RPMI8226 (cell line): ENCODE measurements around the gene GARNL3.

Experiments
- DNase-seq: peaks from one replicate; pipeline ENCODE4 v3.0.0-alpha.2; 2015

The GARNL3 gene

GRCh38 chr9:127411122-127411521 is 146.5 kb downstream of the GARNL3 start:
- no peak for DNase-seq

GRCh38 chr9:127415141-127415540 is 150.6 kb downstream of the GARNL3 start:
- DNase-seq, result no peak

GRCh38 chr9:127415657-127416056 is 151.1 kb downstream of the GARNL3 start:
- no peak for DNase-seq

- DNase-seq, result no peak
Measured at GRCh38 chr9:127417131-127418036, 152.8 kb downstream of the GARNL3 start.

- peak; percentile 44 for DNase-seq
Measured at GRCh38 chr9:127418037-127418471, 153.5 kb downstream of the GARNL3 start.

- DNase-seq, result no peak
Measured at GRCh38 chr9:127419348-127419747, 154.8 kb downstream of the GARNL3 start.

GRCh38 chr9:127421057-127421456 is 156.5 kb downstream of the GARNL3 start:
- no peak for DNase-seq

- DNase-seq, result no peak
Measured at GRCh38 chr9:127422133-127422782, 157.7 kb downstream of the GARNL3 start.

GRCh38 chr9:127422787-127423186 is 158.2 kb downstream of the GARNL3 start:
- no peak for DNase-seq

GRCh38 chr9:127423476-127423933 is 158.9 kb downstream of the GARNL3 start:
- no peak for DNase-seq

- peak; percentile 95 for DNase-seq
Measured at GRCh38 chr9:127423934-127424675, 159.5 kb downstream of the GARNL3 start, which contains the start of gene ZNF79. TSS of gene ZNF79 (plus strand) at chr9:127424382. CDS start at chr9:127424788, 406 bp downstream.

GRCh38 chr9:127424676-127424999 is 160.1 kb downstream of the GARNL3 start:
- DNase-seq, result peak; percentile 60

- DNase-seq, result no peak
Measured at GRCh38 chr9:127426756-127427155, 162.2 kb downstream of the GARNL3 start.

- DNase-seq, result no peak
Measured at GRCh38 chr9:127428348-127428747, 163.8 kb downstream of the GARNL3 start.

GRCh38 chr9:127430415-127430814 is 165.8 kb downstream of the GARNL3 start:
- no peak for DNase-seq

GRCh38 chr9:127437497-127438264 is 173.1 kb downstream of the GARNL3 start:
- DNase-seq, result no peak

GRCh38 chr9:127438394-127438793 is 173.8 kb downstream of the GARNL3 start:
- DNase-seq, result no peak
